K562 (cell line): ENCODE results near the gene MAP3K15. TPM values are rescaled to one million over a fixed set of nuclear protein-coding genes. Genes with fewer than 3 reads are reported as not detected.

Experiments
- EWSR1 ChIP-seq: fragments of 450-650 bp; IDR thresholded peaks from 2 replicates; pipeline ENCODE4 v1.6.1; 2018; ENCODE audit warnings: borderline replicate concordance, mild to moderate bottlenecking, low read depth, moderate library complexity; ENCODE audit not compliant: partially characterized antibody
- GATAD2A ChIP-seq: fragments of 450-650 bp; IDR thresholded peaks from 2 replicates; pipeline ENCODE4 v1.6.1; 2017
- ILK ChIP-seq: fragments of 450-650 bp; IDR thresholded peaks from 2 replicates; pipeline ENCODE4 v1.6.1; 2016; ENCODE audit warnings: missing genetic modification characterization, low read depth, mild to moderate bottlenecking, missing compliant biosample characterization, moderate library complexity, borderline replicate concordance
- polyA plus RNA-seq, 8 experiments: library from polyadenylated mRNA; depleted of rRNA in 4 of 8; stranded (reverse) in 5 of 8; unstranded in 3 of 8; fragments of >200 nt; fragmentation: Nextera tagmentation in 2 of 8; fragmentation: Illumina TruSeq in 1 of 8; extraction: Ambion mirVana in 2 of 8; extraction: Trizol in 1 of 8; gene quantifications; 2 replicates each; pipeline versions ENCODE4 v1.2.1 to v1.2.3, GENCODE V29; 2011 to 2014; ENCODE audit warnings: inconsistent platforms in 1 of 8, missing spikeins in 1 of 8
- total RNA-seq, 7 experiments: library from RNA; depleted of rRNA in 6 of 7; stranded (reverse); fragments of >200 nt in 6 of 7; fragmentation: Illumina TruSeq in 2 of 7; extraction: Trizol in 2 of 7; gene quantifications; 2 replicates each; pipeline versions ENCODE4 v1.2.1 to v1.2.3, GENCODE V29; 2011 to 2021; ENCODE audit warnings: low replicate concordance in 1 of 7
- TF ChIP-seq, protein P1 (sequence below): IDR thresholded peaks from 3 replicates; pipeline ENCODE4 v1.6.1; 2011; ENCODE audit warnings: borderline replicate concordance, mild to moderate bottlenecking, moderate library complexity; ENCODE audit not compliant: insufficient read length; ENCODE audit errors: extremely low read depth
- TF ChIP-seq, protein P2 (sequence below): fragments of 450-650 bp; formaldehyde crosslinking; IDR thresholded peaks from 2 replicates; pipeline ENCODE4 v1.4.0; 2020; ENCODE audit warnings: mild to moderate bottlenecking, moderate library complexity

The MAP3K15 gene
- total and polyA plus RNA-seq, 9 of the 15 experiments (the other 6 are each of a cell fraction or from before 2014, with no cell fraction given) = 0.03 to 0.29 (median 0.14) TPM; not detected in 5

- TF ChIP-seq EWSR1 = no peak
- TF ChIP-seq, protein P1, sequence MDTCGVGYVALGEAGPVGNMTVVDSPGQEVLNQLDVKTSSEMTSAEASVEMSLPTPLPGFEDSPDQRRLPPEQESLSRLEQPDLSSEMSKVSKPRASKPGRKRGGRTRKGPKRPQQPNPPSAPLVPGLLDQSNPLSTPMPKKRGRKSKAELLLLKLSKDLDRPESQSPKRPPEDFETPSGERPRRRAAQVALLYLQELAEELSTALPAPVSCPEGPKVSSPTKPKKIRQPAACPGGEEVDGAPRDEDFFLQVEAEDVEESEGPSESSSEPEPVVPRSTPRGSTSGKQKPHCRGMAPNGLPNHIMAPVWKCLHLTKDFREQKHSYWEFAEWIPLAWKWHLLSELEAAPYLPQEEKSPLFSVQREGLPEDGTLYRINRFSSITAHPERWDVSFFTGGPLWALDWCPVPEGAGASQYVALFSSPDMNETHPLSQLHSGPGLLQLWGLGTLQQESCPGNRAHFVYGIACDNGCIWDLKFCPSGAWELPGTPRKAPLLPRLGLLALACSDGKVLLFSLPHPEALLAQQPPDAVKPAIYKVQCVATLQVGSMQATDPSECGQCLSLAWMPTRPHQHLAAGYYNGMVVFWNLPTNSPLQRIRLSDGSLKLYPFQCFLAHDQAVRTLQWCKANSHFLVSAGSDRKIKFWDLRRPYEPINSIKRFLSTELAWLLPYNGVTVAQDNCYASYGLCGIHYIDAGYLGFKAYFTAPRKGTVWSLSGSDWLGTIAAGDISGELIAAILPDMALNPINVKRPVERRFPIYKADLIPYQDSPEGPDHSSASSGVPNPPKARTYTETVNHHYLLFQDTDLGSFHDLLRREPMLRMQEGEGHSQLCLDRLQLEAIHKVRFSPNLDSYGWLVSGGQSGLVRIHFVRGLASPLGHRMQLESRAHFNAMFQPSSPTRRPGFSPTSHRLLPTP = no peak
- TF ChIP-seq, protein P2, sequence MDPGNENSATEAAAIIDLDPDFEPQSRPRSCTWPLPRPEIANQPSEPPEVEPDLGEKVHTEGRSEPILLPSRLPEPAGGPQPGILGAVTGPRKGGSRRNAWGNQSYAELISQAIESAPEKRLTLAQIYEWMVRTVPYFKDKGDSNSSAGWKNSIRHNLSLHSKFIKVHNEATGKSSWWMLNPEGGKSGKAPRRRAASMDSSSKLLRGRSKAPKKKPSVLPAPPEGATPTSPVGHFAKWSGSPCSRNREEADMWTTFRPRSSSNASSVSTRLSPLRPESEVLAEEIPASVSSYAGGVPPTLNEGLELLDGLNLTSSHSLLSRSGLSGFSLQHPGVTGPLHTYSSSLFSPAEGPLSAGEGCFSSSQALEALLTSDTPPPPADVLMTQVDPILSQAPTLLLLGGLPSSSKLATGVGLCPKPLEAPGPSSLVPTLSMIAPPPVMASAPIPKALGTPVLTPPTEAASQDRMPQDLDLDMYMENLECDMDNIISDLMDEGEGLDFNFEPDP (CRISPR knock-in tag) = no peak
- TF ChIP-seq GATAD2A = no peak
- no peak for TF ChIP-seq ILK
- TF ChIP-seq, all 486 proteins: peak for 6
These were observed at the start of gene MAP3K15 (continued) for GRCh38 chrX:19514791-19515614.
